Karpas-422 (cell line): ENCODE data around the gene NARF. TPM values are rescaled to one million over a fixed set of nuclear protein-coding genes. Genes with fewer than 3 reads are reported as not detected.

Experiments
- DNase-seq: peaks from one replicate; pipeline ENCODE4 v3.0.0-alpha.2; 2015
- H2AFZ ChIP-seq: fragments of 200-600 bp; sonication (generic); 2 replicates; pipeline ENCODE4 v1.6.1; 2014; ENCODE audit warnings: antibody characterized with exemption, low read length, mixed read lengths
- H3K27ac ChIP-seq: fragments of 200-600 bp; sonication (generic); 2 replicates; pipeline ENCODE4 v1.5.1; 2014; ENCODE audit warnings: mild to moderate bottlenecking, low read length, moderate library complexity
- H3K27me3 ChIP-seq: fragments of 200-600 bp; sonication (generic); 2 replicates; pipeline ENCODE4 v1.6.1; 2014; ENCODE audit warnings: low read length, mixed read lengths
- H3K36me3 ChIP-seq: fragments of 200-600 bp; sonication (generic); 2 replicates; pipeline ENCODE4 v1.6.1; 2014; ENCODE audit warnings: low read length, mixed read lengths; ENCODE audit not compliant: insufficient read depth
- H3K4me1 ChIP-seq: fragments of 200-600 bp; sonication (generic); 2 replicates; pipeline ENCODE4 v1.6.1; 2014; ENCODE audit warnings: mild to moderate bottlenecking, low read length, mixed read lengths
- H3K4me2 ChIP-seq: fragments of 200-600 bp; sonication (generic); 2 replicates; pipeline ENCODE4 v1.6.1; 2014; ENCODE audit warnings: low read length, low read depth, mild to moderate bottlenecking; ENCODE audit not compliant: poor library complexity, severe bottlenecking
- H3K4me3 ChIP-seq: fragments of 200-600 bp; sonication (generic); 2 replicates; pipeline ENCODE4 v1.5.1; 2014; ENCODE audit warnings: mild to moderate bottlenecking, antibody characterized with exemption, low read length, mixed read lengths
- H3K79me2 ChIP-seq: fragments of 200-600 bp; sonication (generic); 2 replicates; pipeline ENCODE4 v1.6.1; 2014; ENCODE audit warnings: mild to moderate bottlenecking, low read length, mixed read lengths
- H3K9ac ChIP-seq: fragments of 200-600 bp; sonication (generic); 2 replicates; pipeline ENCODE4 v1.6.0; 2014; ENCODE audit warnings: low read length
- H3K9me2 ChIP-seq: fragments of 200-600 bp; sonication (generic), shearing (Covaris generic); replicated peaks from 2 replicates; pipeline ENCODE4 v1.6.0; 2014; ENCODE audit warnings: mild to moderate bottlenecking, low read length, moderate library complexity; ENCODE audit not compliant: insufficient read depth
- H3K9me3 ChIP-seq: fragments of 300-700, 200-600 bp; sonication (generic); 2 replicates; pipeline ENCODE4 v1.6.1; 2014; ENCODE audit warnings: low read length, mixed read lengths
- H4K20me1 ChIP-seq: fragments of 200-600 bp; sonication (generic); 2 replicates; pipeline ENCODE4 v1.6.1; 2014; ENCODE audit warnings: mild to moderate bottlenecking, antibody characterized with exemption, low read length, low read depth; ENCODE audit not compliant: insufficient read depth
- total RNA-seq: library from RNA; depleted of rRNA; stranded (reverse); fragments of >200 nt; shearing (Covaris generic); gene quantifications from 2 replicates; pipeline ENCODE4 v1.2.3, GENCODE V29; 2014; ENCODE audit warnings: low replicate concordance

Gene NARF
- total RNA-seq, 1 experiment from 2014 or later: 43.3 TPM

DNA sequence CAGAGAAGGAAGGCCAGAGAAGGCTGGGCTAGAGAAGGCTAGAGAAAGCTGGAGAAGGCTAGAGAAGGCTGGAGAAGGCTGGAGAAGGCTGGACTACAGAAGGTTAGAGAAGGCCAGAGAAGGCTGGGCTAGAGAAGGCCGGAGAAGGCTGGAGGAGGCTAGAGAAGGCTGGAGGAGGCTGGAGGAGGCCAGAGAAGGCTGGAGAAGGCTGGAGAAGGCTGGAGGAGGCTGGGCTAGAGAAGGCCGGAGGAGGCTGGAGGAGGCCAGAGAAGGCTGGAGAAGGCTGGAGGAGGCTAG is 33.7 kb upstream of the NARF start:
- H3K79me2 ChIP-seq: no peaks in the 10 kb centered on the region
- H2AFZ ChIP-seq: no peak overlapping the region
- H4K20me1 ChIP-seq: no peaks in the 10 kb centered on the region
- no peaks in the 10 kb centered on the region for H3K36me3 ChIP-seq
- no peak for DNase-seq
- no peaks in the 10 kb centered on the region for H3K9me2 ChIP-seq
- no peak overlapping the region for H3K9ac ChIP-seq
- H3K27me3 ChIP-seq: no peaks in the 10 kb centered on the region
- peaks cover 9% of the 10 kb centered on the region for H3K4me1 ChIP-seq
- H3K27ac ChIP-seq: no peak overlapping the region
- no peaks in the 10 kb centered on the region for H3K9me3 ChIP-seq
- H3K4me3 ChIP-seq: no peak overlapping the region
- H3K4me2 ChIP-seq: no peak overlapping the region

DNA sequence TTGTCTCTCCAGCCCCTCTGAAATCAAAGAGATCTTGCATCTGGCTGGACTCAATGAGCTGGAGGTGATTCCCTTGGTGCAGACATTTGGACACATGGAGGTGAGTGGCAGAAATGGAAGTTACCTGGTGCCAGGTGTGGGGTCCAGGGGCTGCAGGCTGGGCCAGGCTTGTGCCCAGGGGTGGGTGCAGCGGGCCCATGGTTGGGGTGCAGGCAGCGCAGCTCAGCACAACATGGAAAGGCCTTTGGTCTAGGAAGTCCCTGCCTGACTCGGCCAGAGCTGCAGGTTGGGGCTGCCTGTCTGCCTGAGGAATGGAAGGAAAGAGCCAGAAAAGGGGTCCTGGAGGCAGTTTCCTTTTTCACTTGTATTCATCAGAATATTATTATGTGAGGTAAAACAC is 30.0 kb upstream of the NARF start:
- Histone ChIP-seq H3K4me2 (no peak overlapping the region), H3K9me2 (no peaks in the 10 kb centered on the region)
- DNase-seq: no peak

DNA sequence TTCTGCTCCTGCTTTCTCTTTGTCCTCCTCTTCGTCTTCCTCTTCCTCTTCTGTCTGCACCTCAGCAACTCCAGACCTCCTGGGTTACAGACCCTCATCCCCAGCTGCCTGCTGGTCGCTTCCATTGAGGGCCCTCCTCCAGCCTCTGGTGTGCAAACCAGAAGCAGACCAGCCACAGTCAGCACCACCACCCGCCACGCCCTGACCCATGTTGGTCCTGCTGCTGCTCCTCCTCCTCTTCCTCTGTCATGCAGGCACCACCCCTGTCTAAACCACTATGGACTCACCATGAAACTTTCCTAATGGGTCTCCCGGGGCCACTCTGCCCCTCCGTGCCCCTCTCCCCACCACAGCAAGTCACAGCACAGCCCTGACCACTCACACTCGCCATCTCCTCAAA is 28.7 kb upstream of the NARF start:
- Histone ChIP-seq H3K4me1 (peaks cover 15% of the 10 kb centered on the region), H3K27ac (no peak overlapping the region), H3K27me3 (no peaks in the 10 kb centered on the region), H2AFZ (no peak overlapping the region), H3K36me3 (no peaks in the 10 kb centered on the region), H4K20me1 (no peaks in the 10 kb centered on the region), H3K79me2 (no peaks in the 10 kb centered on the region), H3K4me2 (no peak overlapping the region), H3K9ac (no peak overlapping the region), H3K4me3 (no peak overlapping the region), H3K9me3 (no peaks in the 10 kb centered on the region), H3K9me2 (no peaks in the 10 kb centered on the region)
- no peak for DNase-seq

More for the DNA sequence above, 30.0 kb upstream of the NARF start:
- no peaks in the 10 kb centered on the region for H3K79me2 ChIP-seq
- H3K4me3 ChIP-seq: no peak overlapping the region
- H4K20me1 ChIP-seq: no peaks in the 10 kb centered on the region
- no peaks in the 10 kb centered on the region for H3K27me3 ChIP-seq
- no peak overlapping the region for H3K27ac ChIP-seq
- no peaks in the 10 kb centered on the region for H3K36me3 ChIP-seq
- peaks cover 7% of the 10 kb centered on the region for H3K4me1 ChIP-seq
- H3K9me3 ChIP-seq: no peaks in the 10 kb centered on the region
- H3K9ac ChIP-seq: no peak overlapping the region
- no peak overlapping the region for H2AFZ ChIP-seq

DNA sequence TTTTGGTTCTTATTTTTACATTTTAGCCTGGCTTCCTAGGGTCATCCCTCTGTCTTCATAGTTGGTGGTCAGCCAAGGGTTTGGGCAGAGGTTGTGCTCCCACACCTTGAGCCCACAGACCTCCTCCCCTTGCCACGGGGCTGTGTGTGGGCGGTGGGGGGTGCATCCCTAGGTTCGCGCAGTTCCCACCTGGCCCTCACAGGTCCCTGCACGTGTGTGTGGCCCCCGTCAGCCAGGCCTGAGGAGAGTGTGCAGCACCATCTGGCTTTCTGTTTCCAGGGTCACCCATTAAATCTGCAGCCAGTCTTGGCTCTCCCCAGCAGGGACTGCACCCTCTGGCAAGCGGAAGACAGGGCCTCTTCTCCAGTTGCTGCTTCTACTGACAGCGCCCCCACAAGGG is 26.5 kb upstream of the NARF start:
- H3K9me3 ChIP-seq: no peaks in the 10 kb centered on the region
- H3K4me3 ChIP-seq: no peak overlapping the region
- H3K4me2 ChIP-seq: no peak overlapping the region
- DNase-seq: no peak
- no peaks in the 10 kb centered on the region for H3K36me3 ChIP-seq
- peaks cover 15% of the 10 kb centered on the region for H3K4me1 ChIP-seq
- no peak overlapping the region for H2AFZ ChIP-seq
- H3K27me3 ChIP-seq: no peaks in the 10 kb centered on the region
- no peaks in the 10 kb centered on the region for H3K9me2 ChIP-seq
- no peaks in the 10 kb centered on the region for H4K20me1 ChIP-seq
- no peak overlapping the region for H3K27ac ChIP-seq
- H3K79me2 ChIP-seq: no peaks in the 10 kb centered on the region
- H3K9ac ChIP-seq: no peak overlapping the region

DNA sequence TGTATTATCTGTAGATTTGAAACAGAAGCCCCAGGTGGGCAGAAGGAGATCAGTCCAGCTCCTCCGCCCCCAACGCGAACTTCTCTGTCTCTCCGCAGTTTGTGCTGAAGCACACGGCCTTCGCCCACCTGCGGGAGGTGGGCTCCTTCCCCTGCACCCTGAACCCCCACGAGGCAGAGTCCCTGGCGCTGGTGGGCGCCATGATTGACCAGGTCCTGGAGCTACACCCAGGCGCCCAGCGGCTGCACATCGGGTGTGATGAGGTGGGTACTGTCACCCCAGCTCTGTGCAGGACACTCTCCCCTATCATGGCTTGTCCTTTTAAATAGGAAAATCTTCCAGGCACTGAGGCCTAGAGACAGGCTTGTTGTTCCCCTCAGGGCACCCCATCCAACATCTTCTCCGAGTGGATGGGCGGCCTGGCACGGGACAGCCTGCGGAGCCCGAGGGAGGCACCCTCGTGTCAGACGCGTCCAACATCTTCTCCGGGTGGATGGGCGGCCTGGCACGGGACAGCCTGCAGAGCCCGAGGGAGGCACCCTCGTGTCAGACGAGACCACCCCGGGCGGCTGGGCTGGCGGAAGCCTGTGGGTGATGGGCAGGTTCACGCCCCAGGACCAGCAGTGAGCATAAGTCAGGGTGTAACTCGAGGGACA is 24.9 kb upstream of the NARF start:
- H3K9ac ChIP-seq: no peak overlapping the region
- no peaks in the 10 kb centered on the region for H3K36me3 ChIP-seq
- no peak overlapping the region for H3K4me3 ChIP-seq
- DNase-seq: no peak
- H3K27me3 ChIP-seq: no peaks in the 10 kb centered on the region
- H3K4me1 ChIP-seq: peaks cover 15% of the 10 kb centered on the region
- H3K4me2 ChIP-seq: peak overlapping the region; percentile 2
- H3K79me2 ChIP-seq: no peaks in the 10 kb centered on the region
- H3K9me3 ChIP-seq: no peaks in the 10 kb centered on the region
- no peaks in the 10 kb centered on the region for H3K9me2 ChIP-seq
- no peak overlapping the region for H3K27ac ChIP-seq
- H4K20me1 ChIP-seq: no peaks in the 10 kb centered on the region
- H2AFZ ChIP-seq: no peak overlapping the region

DNA sequence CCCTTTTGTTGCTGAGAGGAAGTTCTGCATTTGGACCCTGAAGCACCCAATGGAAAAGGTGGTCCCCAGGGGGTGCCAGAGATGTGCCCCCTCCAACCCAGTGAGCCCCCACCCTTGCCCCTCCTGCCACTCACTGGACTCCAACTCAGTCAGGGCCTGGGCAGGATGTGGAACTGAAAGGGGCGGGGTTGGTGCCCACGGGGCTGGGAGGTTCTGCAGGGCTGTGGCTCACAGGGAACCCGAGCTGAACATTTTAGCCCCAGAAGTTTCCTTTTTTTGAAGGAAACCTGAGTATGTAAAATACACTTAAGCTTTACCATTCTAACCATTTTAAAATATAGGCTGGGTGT is 24.4 kb upstream of the NARF start:
- Histone ChIP-seq H3K27me3 (no peaks in the 10 kb centered on the region), H3K4me1 (peaks cover 15% of the 10 kb centered on the region), H3K79me2 (no peaks in the 10 kb centered on the region), H3K9ac (no peak overlapping the region), H3K36me3 (no peaks in the 10 kb centered on the region), H3K4me2 (peak overlapping the region; percentile 2), H3K4me3 (no peak overlapping the region), H3K27ac (no peak overlapping the region), H2AFZ (no peak overlapping the region), H3K9me3 (no peaks in the 10 kb centered on the region), H3K9me2 (no peaks in the 10 kb centered on the region), H4K20me1 (no peaks in the 10 kb centered on the region)
- DNase-seq: peak; percentile 44

DNA sequence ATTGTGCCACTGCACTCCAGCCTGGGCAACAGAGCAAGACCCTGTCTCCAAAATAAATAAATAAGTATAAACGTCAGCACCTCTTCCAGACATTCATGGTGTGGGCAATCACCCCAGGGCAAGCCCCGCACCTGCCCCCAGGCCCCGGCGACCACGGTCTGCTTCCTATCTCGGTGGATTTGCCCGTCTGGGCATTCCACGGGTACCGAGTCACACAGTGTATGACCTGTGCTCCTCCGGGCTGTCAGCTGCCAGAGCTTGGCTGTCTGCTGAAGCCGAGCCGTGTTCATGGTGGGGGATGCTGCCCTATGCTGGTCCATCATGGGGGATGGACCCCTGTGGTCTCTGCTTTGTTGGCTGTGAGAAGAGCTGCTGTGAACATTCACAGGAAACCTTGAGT is 23.4 kb upstream of the NARF start:
- no peak overlapping the region for H3K27ac ChIP-seq
- no peaks in the 10 kb centered on the region for H3K79me2 ChIP-seq
- no peaks in the 10 kb centered on the region for H4K20me1 ChIP-seq
- no peaks in the 10 kb centered on the region for H3K27me3 ChIP-seq
- no peak overlapping the region for H3K4me3 ChIP-seq
- H3K4me2 ChIP-seq: no peak overlapping the region
- H2AFZ ChIP-seq: no peak overlapping the region
- H3K4me1 ChIP-seq: peaks cover 9% of the 10 kb centered on the region
- H3K9me3 ChIP-seq: no peaks in the 10 kb centered on the region
- no peaks in the 10 kb centered on the region for H3K36me3 ChIP-seq
- H3K9me2 ChIP-seq: no peaks in the 10 kb centered on the region
- no peak overlapping the region for H3K9ac ChIP-seq
- DNase-seq: no peak

DNA sequence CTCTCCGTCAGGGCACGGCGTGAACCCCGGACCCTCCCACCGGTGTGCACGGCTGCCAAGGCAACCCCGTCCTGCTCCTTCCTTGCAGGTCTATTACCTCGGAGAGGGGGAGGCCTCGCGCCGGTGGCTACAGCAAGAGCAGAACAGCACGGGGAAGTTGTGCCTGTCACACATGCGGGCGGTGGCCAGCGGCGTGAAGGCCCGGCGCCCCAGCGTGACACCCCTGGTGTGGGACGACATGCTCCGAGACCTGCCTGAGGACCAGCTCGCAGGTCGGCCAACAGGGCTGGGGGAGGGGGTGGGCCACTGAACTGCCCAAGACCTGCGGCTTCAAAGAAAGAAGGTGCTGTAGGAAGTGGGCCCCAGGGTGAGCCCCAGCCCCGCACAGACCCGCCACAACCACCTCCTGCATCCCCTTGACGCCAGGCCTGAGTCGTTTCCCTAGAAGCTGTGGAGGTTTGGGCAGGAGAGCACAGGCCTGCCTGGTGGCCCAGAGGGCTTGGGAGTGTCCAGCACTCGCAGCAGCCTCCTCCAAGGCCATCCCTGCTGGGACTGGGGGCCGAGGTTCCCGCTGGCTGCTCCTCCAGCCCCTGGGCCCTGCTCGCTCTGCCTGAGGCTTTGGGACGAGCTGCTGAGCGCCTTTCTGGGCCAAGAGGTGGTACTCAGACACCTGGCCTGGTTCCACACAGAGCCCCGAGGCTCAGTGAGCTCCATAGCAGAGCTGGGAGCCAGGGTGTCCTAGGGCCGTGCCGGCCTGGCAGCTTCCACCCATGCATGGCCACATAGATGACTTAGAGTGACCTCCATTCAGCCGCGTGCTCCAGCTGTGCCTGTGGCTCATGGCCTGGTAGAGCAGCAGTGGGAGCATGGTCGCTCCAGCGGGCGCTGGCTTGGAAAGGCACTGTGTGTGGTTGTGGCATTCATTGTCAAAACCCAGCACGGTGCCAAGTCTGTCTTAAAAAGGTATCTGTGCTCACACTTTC is 22.6 kb upstream of the NARF start:
- Histone ChIP-seq H3K36me3 (no peaks in the 10 kb centered on the region), H3K9ac (no peak overlapping the region), H3K27ac (no peak overlapping the region), H3K9me2 (no peaks in the 10 kb centered on the region), H3K27me3 (no peaks in the 10 kb centered on the region), H3K4me1 (peaks cover 14% of the 10 kb centered on the region), H4K20me1 (no peaks in the 10 kb centered on the region), H3K9me3 (no peaks in the 10 kb centered on the region), H3K4me2 (no peak overlapping the region), H3K79me2 (no peaks in the 10 kb centered on the region), H3K4me3 (no peak overlapping the region), H2AFZ (no peak overlapping the region)
- no peak for DNase-seq
